Measurements from ENCODE around the gene KCNS1.

The KCNS1 gene

DNA sequence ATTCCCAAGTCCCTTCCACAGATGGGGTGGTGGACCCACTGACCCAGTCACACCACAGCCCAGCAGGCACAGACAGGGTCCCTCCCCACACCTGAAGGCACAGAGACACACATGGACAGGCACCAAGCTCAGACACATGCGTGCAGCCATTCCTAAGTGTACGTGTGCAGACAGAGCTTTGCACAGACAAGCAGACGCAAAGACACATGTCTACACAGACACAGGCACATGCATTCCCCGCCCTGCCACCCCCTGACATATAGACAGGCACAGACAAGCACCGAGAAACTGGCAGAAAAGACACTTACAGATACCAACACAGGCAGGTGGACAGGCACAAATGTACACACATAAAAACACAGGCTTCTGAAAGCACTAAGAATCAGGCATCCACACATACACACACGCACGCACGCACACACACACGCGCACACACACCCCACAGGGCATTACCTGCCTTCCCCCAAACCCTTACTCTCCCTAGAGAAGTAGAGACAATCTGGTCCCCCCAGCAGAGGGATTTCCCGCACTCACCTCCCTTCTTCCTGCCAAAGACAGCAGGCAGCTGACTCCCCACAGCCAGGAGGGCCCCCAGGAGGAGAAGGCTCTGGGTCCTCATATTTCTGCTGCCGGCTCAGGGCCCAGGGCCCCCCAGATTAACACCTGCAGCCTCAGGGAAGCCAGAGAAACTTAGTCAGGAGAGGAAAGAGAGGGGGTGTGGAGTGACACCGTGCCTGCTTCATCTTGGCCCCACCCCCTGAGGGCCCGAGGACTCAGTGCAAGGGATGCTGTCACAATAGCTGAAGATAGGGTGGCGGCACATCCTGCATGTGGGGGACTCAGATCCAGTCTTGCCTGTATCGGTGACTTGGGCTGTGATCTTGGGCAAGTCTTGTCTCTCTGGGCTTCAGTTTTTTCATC is 13.8 kb upstream of the KCNS1 start, which contains the start of gene WFDC5:
Gene WFDC5 (minus strand): TSS at position 710 of the 921 bp plus-strand sequence. CDS start 91 bp downstream, at position 619.
- Mint-ChIP-seq H3K4me1 (ENCODE audit: low read depth) (peaks cover 11% of the 10 kb centered on the region), H3K27me3 (peaks cover 3% of the 10 kb centered on the region), H3K36me3 (ENCODE audit: low read depth) (no peaks in the 10 kb centered on the region), H3K9me3 (no peaks in the 10 kb centered on the region), H3K4me3 (no peak within 1 kb of the TSS), H3K27ac (no peak within 1 kb of the TSS)
- no peak for DNase-seq

DNA sequence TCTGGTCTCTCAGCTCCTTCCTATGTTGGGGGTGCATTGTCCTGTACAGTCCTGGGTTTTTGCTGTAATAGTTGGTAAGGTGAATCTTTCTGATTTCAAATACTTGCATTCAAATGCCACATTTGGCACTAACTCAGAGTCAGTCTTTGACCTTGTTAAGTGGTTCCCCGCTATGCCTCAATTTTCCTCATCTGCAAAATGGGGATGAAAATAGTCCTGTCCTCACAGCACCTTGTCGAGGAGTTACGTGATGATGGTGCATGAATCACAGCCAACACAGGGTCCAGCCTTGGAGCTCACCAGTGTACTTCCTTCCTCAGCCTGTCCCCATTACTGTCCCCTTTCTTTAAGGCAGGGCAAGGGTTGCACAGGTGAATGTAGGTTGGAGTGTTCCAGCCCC is 12.9 kb upstream of the KCNS1 start:
- peaks cover 11% of the 10 kb centered on the region for H3K4me1 Mint-ChIP-seq (ENCODE audit: low read depth)
- H3K27me3 Mint-ChIP-seq: peaks cover under 1% of the 10 kb centered on the region
- no peaks in the 10 kb centered on the region for H3K9me3 Mint-ChIP-seq
- no peak overlapping the region for H3K27ac Mint-ChIP-seq
- no peaks in the 10 kb centered on the region for H3K36me3 Mint-ChIP-seq (ENCODE audit: low read depth)
- no peak for DNase-seq
- H3K4me3 Mint-ChIP-seq: no peak overlapping the region

DNA sequence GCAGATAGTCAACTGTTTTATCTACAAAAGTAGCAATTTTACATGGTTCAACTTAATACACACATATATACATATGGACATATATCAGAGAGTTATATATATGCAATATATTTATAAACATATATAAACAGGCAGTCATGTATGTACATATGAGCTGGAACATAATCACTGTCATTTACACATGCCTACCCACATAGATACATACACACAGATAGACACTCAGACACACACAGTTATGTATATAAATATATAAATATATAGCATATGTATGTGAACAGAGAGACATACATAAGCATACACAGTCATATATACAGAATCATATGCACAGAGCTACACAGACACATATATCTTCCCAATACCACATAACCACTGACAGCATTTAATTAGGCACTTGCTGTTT is 11.8 kb upstream of the KCNS1 start:
- H3K27ac Mint-ChIP-seq: no peak overlapping the region
- peaks cover 11% of the 10 kb centered on the region for H3K4me1 Mint-ChIP-seq (ENCODE audit: low read depth)
- no peaks in the 10 kb centered on the region for H3K27me3 Mint-ChIP-seq
- no peak for DNase-seq
- H3K9me3 Mint-ChIP-seq: no peaks in the 10 kb centered on the region
- H3K4me3 Mint-ChIP-seq: no peak overlapping the region
- no peaks in the 10 kb centered on the region for H3K36me3 Mint-ChIP-seq (ENCODE audit: low read depth)

DNA sequence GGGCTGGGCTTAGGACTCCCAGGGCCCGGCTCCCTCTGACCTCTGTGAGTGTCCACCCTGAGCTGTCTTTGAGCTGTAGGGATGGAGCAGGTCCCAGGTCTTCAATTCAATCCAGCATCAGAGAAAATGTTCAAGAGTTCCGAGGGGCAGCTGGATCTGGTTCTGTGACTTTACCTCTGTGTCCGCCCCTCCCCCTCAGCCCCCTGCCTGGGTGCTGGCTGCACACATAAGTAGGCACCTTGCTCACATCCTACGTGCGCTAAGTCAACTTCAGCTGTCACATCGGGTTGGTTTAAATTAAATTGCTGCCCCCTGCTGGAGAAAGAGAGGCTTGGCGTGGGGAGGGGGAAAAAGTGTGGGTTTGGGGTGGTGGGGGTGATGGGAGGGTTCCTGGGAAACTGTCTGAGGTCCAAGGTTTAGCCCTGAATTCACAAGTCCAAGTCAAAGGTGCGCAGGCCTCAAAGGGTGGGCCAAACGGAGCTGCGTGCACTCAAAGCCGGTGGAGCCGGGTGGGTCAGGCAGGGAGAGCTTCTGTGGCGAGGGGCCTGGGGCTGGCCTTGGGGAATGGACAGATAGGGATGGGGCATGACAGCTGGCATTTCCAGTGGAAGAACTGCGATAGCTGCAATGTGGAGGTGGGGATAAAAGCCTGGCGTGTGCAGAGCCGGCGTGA is 11.0 kb upstream of the KCNS1 start:
- Mint-ChIP-seq H3K4me1 (ENCODE audit: low read depth) (peaks cover 11% of the 10 kb centered on the region), H3K9me3 (no peaks in the 10 kb centered on the region), H3K27me3 (no peaks in the 10 kb centered on the region), H3K27ac (no peak overlapping the region), H3K36me3 (ENCODE audit: low read depth) (no peaks in the 10 kb centered on the region), H3K4me3 (no peak overlapping the region)
- no peak for DNase-seq

DNA sequence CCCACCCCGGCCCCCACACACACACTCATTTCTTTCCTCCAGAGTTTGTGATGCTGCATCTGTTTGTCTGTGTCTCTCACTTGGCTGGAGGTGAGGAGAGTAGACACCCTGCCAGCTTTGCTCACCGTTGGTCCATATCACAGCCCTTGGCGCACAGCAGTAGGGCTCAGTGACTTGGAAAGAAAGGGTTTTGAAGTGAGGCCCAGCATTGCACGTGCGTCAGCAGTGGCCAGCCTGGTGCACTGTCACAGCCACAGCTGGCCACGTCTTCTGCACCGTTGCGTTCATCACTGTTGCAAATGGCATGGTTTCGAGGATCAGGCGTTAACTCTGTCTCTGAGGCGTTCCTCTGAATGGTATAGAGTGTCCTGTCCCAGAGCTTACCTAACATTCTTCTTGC is 10.4 kb upstream of the KCNS1 start:
- Mint-ChIP-seq H3K36me3 (ENCODE audit: low read depth) (no peaks in the 10 kb centered on the region), H3K27ac (no peak overlapping the region), H3K4me3 (no peak overlapping the region), H3K9me3 (no peaks in the 10 kb centered on the region), H3K4me1 (ENCODE audit: low read depth) (peaks cover 11% of the 10 kb centered on the region), H3K27me3 (no peaks in the 10 kb centered on the region)
- DNase-seq: no peak

DNA sequence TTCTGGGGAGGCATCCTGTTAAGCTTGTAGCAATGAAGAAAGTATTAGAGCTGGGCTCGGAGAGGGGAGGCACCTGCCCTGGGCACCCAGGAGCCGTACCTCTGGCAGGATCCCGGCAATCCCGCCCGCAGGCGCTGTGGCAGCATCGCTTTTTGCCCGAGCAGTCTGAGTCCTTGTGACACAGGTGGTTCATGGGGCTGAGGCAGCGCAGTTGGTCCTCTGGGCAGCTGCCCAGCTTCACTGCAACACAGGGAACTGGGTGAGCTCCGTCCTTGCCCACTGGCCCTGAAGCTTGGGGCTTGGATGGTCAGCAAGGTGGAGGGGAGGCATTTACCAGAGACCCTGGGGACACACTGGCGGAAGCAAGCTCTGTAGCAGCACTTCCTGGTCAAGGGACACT is 9.4 kb upstream of the KCNS1 start:
- peaks cover 8% of the 10 kb centered on the region for H3K4me1 Mint-ChIP-seq (ENCODE audit: low read depth)
- no peak overlapping the region for H3K4me3 Mint-ChIP-seq

GRCh38 chr20:45109634-45110033 is 8.7 kb upstream of the KCNS1 start:
- Mint-ChIP-seq H3K36me3 (ENCODE audit: low read depth) (no peaks in the 10 kb centered on the region), H3K4me3 (no peak overlapping the region), H3K27me3 (peaks cover 3% of the 10 kb centered on the region), H3K4me1 (ENCODE audit: low read depth) (peaks cover 2% of the 10 kb centered on the region), H3K9me3 (no peaks in the 10 kb centered on the region), H3K27ac (no peak overlapping the region)
- no peak for DNase-seq

More for the DNA sequence above, 9.4 kb upstream of the KCNS1 start:
- Mint-ChIP-seq H3K27me3 (no peaks in the 10 kb centered on the region), H3K36me3 (ENCODE audit: low read depth) (no peaks in the 10 kb centered on the region), H3K9me3 (no peaks in the 10 kb centered on the region), H3K27ac (no peak overlapping the region)
- no peak for DNase-seq

DNA sequence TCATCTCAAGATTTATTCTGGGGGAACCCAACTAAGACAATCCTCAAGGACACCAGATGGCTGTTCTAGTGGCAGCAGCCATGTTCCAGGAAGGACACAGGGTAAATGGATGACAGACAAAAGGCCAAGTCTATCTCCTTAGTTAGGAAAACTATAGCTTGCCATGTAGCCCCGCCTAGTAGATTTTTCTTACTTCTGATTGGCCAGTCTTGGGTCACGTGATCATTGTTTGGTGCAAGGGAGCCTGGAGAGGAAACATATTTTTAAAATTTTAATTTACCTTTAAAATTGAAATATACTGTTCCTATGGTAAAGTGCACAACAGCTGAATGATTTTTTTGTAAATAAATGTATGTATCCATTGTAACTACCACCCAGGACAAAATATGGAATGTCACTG is 4.4 kb upstream of the KCNS1 start:
- Mint-ChIP-seq H3K4me1 (ENCODE audit: low read depth) (peaks cover 4% of the 10 kb centered on the region), H3K9me3 (no peaks in the 10 kb centered on the region), H3K4me3 (no peak overlapping the region), H3K27me3 (peaks cover 25% of the 10 kb centered on the region), H3K27ac (no peak overlapping the region), H3K36me3 (ENCODE audit: low read depth) (no peaks in the 10 kb centered on the region)
- no peak for DNase-seq

- Mint-ChIP-seq H3K27ac (no peak overlapping the region), H3K4me1 (ENCODE audit: low read depth) (peaks cover 4% of the 10 kb centered on the region), H3K27me3 (peaks cover 31% of the 10 kb centered on the region), H3K4me3 (no peak overlapping the region), H3K9me3 (no peaks in the 10 kb centered on the region), H3K36me3 (ENCODE audit: low read depth) (no peaks in the 10 kb centered on the region)
- no peak for DNase-seq
Measured at GRCh38 chr20:45104786-45105185, 3.9 kb upstream of the KCNS1 start.

- Mint-ChIP-seq H3K4me3 (no peak overlapping the region), H3K4me1 (ENCODE audit: low read depth) (peaks cover 8% of the 10 kb centered on the region), H3K9me3 (no peaks in the 10 kb centered on the region), H3K27me3 (peaks cover 44% of the 10 kb centered on the region), H3K27ac (no peak overlapping the region), H3K36me3 (ENCODE audit: low read depth) (no peaks in the 10 kb centered on the region)
- DNase-seq: no peak
Measured at GRCh38 chr20:45103072-45103471, 2.1 kb upstream of the KCNS1 start.

- no peak for DNase-seq
- Mint-ChIP-seq H3K4me1 (ENCODE audit: low read depth) (peaks cover 13% of the 10 kb centered on the region), H3K27me3 (peaks cover 57% of the 10 kb centered on the region), H3K9me3 (no peaks in the 10 kb centered on the region), H3K36me3 (ENCODE audit: low read depth) (no peaks in the 10 kb centered on the region), H3K4me3 (no peak overlapping the region), H3K27ac (no peak overlapping the region)
Measured at GRCh38 chr20:45101333-45101850, 465 bp upstream of the KCNS1 start.

DNA sequence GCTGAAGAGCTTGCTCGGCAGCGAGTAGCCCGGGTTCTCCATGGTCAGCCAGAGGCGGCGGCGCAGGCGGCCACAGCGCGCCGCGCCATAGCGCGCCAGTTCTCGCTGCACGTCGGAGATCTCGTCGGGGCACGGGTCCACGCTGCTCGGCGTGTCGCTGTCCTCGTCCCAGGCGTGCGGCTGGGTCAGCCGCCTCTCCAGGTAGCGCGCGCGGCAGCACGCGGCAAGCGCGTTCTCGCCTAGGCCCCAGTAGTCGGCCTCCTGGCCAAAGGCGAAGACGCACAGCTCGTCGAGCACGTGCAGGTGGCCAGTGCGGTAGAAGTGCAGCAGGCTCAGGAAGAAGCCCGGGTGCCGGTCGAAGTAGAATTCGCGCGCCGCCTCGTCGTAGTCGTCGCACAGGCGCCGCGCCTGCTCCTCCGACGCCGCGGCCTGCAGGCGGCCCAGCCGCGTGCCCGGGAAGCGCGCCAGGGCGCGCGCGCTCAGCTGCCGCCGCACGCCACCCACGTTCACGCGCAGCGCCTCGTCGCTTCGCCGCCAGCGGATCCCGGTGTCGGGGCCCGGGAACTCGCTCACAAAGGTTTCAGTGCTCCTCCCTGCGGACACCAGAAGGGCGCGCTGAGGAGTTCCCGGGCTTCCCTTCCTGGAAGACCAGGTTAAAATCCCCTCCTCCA is 2.7 kb downstream of the KCNS1 start:
- Mint-ChIP-seq H3K9me3 (no peaks in the 10 kb centered on the region), H3K4me3 (peak overlapping the region; percentile 23), H3K4me1 (ENCODE audit: low read depth) (peaks cover 18% of the 10 kb centered on the region), H3K27ac (no peak overlapping the region), H3K36me3 (ENCODE audit: low read depth) (no peaks in the 10 kb centered on the region), H3K27me3 (peaks cover 53% of the 10 kb centered on the region)
- DNase-seq: peak; percentile 55

DNA sequence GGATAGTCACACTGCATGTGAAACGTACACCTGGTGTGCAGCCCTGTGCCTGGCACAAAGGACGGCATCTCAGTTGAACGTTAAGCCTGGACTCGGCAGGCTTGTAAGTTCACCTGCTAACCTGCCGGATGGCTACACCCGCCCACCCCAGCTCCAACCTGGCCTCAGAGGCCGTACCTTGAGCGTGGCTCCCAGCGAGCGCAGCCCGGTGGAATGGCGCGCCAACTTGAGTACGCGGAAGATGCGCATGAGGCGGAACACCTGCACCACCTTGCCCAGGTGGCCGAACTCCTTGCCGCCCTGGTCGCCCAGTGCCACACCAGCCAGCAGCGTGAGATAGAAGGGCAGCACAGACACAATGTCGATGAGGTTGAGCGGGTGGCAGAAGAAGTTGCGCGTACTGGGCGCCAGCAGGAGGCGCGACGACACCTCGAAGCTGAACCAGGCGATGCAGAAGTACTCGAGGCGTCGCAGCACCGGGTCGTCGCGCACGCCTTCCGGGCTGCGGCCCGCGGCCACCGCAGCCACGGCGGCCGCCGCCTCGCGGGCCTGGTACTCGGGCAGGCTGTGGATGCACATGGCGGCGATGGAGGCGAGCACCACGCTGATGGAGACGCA is 3.3 kb downstream of the KCNS1 start:
- peak; percentile 66 for DNase-seq
- H3K4me3 Mint-ChIP-seq: peak overlapping the region; percentile 46
- H3K9me3 Mint-ChIP-seq: no peaks in the 10 kb centered on the region
- H3K4me1 Mint-ChIP-seq (ENCODE audit: low read depth): peaks cover 18% of the 10 kb centered on the region
- peak overlapping the region; percentile 75 for H3K27ac Mint-ChIP-seq
- H3K36me3 Mint-ChIP-seq (ENCODE audit: low read depth): no peaks in the 10 kb centered on the region
- H3K27me3 Mint-ChIP-seq: peaks cover 53% of the 10 kb centered on the region

DNA sequence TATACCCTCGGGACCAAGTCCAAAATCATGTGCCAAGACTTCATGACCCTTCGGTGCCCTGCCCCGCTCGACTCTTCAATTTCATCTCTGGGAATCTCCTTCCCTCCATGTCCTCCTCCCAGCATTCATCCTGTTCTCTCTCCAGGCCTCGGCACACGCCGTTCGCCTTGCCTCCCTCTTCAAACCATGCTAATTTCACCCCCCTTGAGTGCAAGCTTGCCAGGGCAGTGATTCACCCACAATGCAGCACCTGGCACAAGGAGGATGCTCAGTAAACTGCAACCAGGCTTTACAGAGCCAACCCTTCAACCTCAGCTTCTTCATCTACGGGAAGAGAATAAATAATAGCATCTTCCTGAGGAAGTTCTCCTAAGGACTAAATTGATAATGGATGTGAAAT is 4.1 kb downstream of the KCNS1 start:
- Mint-ChIP-seq H3K9me3 (no peaks in the 10 kb centered on the region), H3K27ac (no peak overlapping the region), H3K4me3 (no peak overlapping the region), H3K27me3 (peaks cover 48% of the 10 kb centered on the region), H3K4me1 (ENCODE audit: low read depth) (peaks cover 18% of the 10 kb centered on the region), H3K36me3 (ENCODE audit: low read depth) (no peaks in the 10 kb centered on the region)
- DNase-seq: no peak
